GM12891 (cell line): ENCODE data around the gene KRTDAP.

ENCODE experiments used
- PAX5 ChIP-seq: IDR thresholded peaks from 2 replicates; pipeline ENCODE4 v1.6.1; 2011; ENCODE audit warnings: low read length, moderate library complexity, mild to moderate bottlenecking; ENCODE audit not compliant: insufficient read depth, severe bottlenecking
- POLR2A ChIP-seq: IDR thresholded peaks from 2 replicates; pipeline ENCODE4 v1.6.1; 2011; ENCODE audit warnings: low read depth, low read length, control low read depth
- POLR2AphosphoS5 ChIP-seq: IDR thresholded peaks from 2 replicates; pipeline ENCODE4 v1.6.1; 2011; ENCODE audit warnings: low read depth, low read length, control low read depth
- POU2F2 ChIP-seq: IDR thresholded peaks from 2 replicates; pipeline ENCODE4 v1.6.1; 2011; ENCODE audit warnings: low read depth, mild to moderate bottlenecking, control low read depth, low read length, moderate library complexity
- SPI1 ChIP-seq: IDR thresholded peaks from 2 replicates; pipeline ENCODE4 v1.6.1; 2011; ENCODE audit warnings: low read depth, low read length, control low read depth
- TAF1 ChIP-seq: IDR thresholded peaks from 2 replicates; pipeline ENCODE4 v1.6.1; 2011; ENCODE audit warnings: low read depth, low read length, control low read depth

DNA sequence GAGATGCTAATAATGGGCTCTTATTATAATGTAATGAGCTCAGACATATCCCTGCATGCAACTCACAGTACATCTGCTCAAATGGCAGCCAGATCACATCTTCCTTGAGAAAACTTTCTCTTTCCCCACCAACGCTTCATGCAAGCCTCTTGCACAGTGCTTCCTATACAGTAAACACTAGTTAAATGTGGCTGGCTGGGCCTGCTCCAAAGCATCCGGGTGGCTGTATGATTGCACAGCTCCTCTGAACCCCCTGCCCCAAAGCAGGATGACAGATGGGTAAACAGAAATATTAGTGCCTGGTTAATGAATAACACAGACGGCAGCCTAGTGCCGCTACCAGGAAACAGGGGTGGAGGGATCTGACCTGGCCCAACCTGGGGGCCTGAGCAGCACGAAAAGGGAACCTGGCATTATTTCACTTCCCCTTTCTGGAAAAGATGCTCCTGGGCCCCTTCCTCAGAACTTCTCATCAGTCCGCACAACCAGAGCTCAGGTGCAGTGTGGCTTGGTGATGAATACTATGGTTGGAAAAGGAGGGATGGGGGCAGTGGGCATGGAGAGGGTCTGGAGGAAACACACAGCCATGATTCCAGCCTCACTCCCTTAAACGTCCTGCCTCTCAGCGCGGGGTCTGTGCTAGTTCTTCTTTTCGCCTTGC lies 31.4 kb downstream of the KRTDAP start:
- TF ChIP-seq POU2F2 (no peak), POLR2AphosphoS5 (no peak), POLR2A (no peak), SPI1 (peak; percentile 100), TAF1 (no peak), PAX5 (no peak)
